ENCODE data around the gene PLA2G12B.
"Not testable (repeated sequence)": the region's sequence is repeated elsewhere in the genome, so short reads cannot be mapped to it uniquely, and the experiment has no call there.

The PLA2G12B gene

DNA sequence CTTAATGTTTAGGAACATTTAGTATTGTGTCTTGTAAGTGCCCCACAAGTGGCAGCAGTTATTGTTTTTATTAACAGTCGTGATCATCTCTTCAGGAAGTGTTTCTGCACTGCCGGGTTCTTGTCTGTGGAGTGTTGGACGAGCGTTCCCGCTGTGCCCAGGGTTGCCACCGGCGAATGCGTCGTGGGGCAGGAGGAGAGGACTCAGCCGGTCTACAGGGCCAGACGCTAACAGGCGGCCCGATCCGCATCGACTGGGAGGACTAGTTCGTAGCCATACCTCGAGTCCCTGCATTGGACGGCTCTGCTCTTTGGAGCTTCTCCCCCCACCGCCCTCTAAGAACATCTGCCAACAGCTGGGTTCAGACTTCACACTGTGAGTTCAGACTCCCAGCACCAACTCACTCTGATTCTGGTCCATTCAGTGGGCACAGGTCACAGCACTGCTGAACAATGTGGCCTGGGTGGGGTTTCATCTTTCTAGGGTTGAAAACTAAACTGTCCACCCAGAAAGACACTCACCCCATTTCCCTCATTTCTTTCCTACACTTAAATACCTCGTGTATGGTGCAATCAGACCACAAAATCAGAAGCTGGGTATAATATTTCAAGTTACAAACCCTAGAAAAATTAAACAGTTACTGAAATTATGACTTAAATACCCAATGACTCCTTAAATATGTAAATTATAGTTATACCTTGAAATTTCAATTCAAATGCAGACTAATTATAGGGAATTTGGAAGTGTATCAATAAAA lies 22.2 kb downstream of the PLA2G12B start:
- DNase-seq, result no peak

DNA sequence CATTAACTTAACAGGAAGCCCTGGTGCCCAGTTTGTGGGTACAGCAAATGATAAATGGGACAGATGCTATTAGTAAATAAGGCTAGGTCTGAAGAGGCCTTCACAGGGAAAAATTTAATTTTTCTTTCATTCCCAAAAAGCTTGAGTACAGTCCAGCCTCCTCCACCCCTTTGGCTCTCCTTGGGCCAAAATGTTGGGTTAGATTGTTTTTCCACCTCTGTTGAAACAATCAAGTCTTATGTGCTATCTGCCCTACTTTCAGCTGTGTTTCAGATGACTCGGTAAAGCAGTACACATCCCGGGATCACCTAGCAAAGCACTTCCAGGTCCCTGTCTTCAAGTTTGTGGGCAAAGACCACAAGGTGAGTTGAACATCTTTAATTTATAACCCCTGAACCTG lies 24.3 kb downstream of the PLA2G12B start:
- DNase-seq, result no peak

DNA sequence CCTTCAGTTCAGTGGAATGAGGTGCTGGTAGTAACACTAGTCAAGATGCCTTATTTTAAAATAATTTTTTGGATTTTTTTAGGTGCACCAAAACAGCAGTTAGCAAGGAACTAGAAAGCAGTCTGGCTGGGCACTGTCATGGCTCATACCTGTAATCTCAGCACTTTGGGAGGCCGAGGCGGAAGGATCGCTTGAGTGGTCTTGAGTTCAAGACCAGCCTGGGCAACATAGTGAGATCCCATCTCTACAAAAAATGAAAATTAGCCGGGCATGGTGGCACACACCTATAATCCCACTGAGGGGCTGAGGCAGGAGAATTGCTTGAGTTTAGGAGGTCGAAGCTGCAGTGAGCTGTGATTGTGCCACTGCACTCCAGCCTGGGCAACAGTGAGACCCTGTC lies 25.8 kb downstream of the PLA2G12B start:
- no peak for DNase-seq

DNA sequence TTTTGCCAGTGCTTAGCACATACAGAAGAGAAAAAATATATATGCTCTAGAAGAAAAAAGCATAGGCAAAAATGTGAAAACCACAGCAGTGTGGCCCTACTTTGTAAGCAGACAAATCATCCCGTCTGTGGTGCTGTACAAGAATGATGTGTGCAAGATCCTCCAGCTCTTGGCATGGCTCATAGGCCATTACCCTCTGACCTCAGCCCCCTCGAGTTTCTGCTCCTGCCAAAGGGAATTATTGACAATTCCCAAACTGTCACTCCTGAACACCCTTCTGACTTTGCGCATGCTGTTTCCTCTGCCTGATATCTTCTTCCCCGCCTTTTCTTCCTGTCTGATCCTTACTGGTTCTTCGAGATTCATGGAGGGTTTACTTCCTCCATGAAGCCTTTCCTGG lies 27.1 kb downstream of the PLA2G12B start:
- DNase-seq, result no peak

DNA sequence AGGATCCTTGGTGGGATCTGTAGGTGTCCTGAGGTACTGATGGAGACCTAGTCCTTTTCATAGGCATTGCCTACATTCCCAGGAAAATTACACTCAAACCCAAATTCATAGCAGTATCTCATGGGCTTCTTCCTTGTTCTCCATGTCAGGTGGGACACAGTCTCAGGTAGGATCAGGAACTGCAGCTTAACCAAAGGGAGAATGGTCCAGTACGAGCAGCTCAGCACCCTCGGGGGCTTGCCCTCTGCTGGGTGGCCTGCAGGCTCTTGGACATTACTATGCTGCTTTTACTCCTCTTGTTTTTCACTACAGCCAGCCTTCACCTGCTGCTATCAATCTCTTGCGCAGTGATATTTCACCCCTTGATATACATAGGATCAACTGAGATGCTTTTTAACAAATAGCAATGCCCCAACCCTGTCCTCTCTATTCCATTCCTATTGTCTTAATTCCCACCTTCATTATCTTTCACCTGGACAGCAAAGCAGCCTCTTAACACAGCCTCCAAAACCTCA lies 28.6 kb downstream of the PLA2G12B start:
- no peak for DNase-seq

DNA sequence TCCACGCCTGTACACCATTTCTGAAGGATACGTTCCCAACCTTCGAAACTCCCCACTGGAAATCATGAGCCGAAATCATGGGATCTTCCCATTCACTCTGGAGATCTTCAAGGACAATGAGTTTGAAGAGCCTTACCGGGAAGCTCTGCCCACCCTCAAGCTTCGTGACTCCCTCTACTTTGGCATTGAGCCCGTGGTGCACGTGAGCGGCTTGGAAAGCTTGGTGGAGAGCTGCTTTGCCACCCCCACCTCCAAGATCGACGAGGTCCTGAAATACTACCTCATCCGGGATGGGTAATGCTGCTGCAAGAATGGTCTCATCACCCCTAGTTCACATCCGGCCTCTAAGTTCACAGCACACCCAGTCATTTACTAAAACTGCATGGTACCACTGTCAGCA lies 30.3 kb downstream of the PLA2G12B start:
- DNase-seq, result no peak

DNA sequence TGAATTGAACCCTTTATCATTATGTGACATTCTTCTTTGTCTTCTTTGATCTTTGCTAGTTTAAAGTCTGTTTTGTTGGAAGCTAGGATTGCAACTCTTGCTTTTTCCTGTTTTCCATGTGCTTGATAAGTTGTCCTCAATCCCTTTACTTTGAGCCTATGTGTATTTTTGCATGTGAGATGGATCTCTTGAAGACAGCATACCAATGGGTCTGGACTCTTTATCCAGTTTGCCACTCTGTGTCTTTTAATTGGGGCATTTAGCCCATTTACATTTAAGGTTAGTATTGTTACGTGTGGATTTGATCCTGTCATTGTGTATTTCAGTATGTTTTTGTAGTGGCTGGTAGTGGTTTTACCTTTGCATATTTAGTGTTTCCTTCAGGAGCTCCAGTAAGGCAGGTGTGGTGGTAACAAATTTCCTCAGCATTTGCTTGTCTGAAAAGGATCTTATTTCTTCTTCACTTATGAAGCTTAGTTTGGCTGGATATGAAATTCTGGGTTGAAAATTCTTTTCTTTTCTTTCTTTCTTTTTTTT lies 33.4 kb downstream of the PLA2G12B start:
- DNase-seq, result not testable (repeated sequence)

DNA sequence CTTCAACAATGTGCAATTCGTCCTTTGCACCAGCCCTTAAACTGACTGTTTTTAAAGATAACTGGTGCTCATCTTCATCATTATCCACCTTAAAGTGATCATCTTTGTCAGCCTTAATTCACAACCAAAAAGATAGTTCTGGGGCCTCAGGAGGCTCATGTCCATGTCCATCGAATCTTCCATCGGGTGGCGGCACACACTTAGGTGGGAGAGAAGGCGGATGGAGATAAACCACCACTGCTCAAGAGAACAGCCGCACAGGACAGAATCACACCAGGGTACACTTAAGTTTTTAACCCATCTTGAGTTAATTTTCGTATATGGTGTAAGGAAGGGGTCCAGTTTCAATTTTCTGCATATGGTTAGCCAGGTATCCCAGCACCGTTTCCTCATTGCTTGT lies 36.3 kb downstream of the PLA2G12B start:
- no peak for DNase-seq

DNA sequence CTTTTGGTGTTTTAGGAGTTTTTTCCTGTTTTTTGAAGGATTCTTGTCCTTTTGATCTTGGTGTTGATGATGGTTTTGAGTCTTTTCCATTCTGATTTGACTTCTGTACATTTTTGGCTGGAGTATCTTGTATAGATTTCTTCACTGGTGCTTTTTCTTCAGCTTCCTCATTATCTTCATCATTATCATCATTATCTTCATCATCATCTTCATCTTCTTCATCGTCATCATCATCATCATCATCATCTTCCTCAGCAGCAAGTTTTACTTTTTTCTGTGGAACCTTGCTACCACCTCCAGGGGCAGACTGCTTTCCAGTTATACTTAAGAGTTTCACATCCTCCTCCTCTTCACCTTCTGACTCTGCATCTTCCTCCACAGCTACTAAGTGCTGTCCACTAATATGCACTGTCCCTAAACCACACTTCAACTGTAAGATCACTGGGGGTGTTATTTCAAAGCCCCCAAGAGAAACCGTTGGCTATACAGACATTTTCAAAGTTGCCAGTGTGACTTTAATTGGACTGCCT lies 36.7 kb downstream of the PLA2G12B start:
- DNase-seq, result not testable (repeated sequence)

DNA sequence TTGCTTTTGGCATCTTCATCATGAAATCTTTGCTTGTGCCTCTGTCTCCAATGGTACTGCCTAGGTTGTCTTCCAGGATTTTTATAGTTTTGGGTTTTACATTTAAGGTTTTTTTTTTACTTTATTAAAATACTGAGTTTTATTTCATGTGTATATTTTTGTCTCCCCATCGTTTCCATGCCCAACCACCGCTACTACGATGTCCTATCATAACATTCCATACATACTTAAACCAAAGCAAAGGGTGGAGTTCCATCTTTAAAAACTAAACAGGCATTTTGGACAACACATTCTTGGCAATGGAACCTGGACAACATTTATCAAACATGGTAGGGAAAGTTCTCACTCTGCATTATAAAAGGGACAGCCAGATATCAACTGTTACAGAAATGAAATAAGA lies 37.4 kb downstream of the PLA2G12B start:
- DNase-seq, result not testable (repeated sequence)

DNA sequence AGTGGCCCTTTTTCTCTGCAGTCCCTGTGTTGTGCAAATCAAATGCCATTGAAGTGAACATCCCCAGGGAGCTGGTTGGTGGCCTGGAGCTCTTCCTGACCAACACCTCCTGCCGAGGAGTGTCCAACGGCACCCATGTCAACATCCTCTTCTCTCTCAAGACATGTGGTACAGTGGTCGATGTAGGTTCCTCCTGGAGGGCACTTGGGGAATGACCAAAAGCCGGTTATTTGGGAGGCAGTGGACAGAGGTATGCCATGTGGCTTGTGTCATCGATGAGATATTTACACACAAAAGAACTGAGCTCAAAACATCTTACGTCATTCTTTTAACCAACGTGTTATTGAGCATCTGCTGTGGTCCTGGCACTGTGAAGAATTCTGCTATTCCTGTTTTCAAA lies 41.3 kb downstream of the PLA2G12B start:
- no peak for DNase-seq

DNA sequence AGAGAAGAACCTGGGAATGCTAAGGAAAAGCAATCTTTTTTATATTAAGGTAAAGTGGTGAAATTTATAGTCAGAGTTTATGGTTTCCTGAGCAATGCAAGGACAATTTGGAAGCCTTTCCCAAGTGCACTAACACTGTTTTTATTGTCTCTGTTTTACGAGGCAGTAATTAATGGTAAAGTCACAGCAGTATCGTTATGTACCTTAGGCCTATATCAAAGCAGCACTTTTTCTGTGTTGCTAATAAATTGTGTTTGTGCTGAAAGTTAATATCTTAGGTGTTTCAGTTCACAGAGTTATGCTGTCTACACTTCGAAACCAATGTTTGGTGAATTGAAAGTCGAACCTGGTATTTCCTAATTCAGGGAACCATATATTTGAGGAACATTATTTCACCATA lies 41.9 kb downstream of the PLA2G12B start:
- DNase-seq, result no peak

DNA sequence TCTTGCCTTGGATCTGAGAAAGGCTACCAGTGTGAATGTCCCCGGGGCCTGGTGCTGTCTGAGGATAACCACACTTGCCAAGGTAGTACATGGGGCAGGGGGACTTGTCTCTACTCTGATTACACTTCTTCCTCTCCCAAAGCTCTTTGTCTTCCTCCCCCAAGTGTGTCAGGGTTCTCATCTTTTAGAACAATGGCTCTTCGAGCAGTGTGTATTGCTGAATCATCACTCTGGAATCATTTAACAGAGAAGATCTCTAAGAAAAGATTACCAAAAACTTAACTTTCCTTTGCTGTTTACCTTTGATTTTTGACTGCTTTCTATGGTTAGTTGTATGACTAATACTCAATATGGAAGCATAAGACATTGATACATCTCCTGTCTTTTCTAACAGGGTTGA lies 42.8 kb downstream of the PLA2G12B start:
- no peak for DNase-seq

DNA sequence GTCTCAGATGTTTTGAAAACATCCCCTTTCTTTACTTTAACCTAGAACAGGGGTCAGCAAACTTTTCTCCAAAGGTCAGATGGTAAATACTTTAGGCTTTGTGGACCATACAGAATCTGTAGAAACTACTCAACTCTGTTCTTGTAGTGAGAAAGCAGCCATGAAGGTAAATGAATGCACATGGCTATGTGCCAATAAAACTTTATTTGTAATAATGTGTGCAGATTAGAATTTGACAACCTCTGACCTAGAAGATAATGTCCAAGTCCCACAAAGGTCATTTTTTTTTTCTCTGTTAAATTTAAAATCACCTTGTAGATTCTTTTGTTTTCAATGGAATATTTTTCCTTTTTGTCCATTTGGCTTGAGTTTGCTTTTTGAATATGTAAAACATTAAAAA lies 43.9 kb downstream of the PLA2G12B start:
- DNase-seq, result no peak

DNA sequence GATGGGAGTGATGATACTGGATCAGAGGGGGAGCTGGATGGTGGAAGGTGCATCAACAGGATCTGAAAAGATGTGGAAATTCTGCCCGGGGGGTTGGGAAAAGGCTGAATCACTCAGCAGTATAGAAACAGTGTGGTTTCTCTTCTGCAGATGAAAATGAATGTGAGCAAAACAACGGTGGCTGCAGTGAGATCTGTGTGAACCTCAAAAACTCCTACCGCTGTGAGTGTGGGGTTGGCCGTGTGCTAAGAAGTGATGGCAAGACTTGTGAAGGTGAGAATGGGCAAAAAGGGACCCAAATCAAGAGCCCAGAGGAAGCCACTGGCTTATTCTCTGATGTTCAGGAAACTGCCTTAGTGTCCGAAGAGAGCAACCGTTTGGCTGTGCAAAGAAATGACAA lies 48.2 kb downstream of the PLA2G12B start:
- no peak for DNase-seq

DNA sequence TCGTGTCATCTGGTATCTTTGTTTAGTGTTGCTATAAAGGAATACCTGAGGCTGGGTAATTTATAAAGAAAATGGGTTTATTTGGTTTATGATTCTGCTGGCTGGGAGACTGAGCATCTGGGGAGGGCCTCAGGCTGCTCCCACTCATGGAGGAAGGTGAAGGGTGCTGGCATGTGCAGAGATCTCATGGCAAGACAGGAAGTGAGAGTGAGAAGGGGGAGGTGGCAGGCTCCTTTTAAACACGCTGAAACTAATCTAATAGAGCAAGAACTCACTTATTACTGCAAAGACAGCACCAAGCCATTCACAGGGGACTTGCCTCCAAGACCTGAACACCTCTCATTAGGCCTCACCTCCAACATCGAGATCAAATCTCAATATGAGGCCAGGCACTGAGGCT lies 49.8 kb downstream of the PLA2G12B start:
- no peak for DNase-seq

DNA sequence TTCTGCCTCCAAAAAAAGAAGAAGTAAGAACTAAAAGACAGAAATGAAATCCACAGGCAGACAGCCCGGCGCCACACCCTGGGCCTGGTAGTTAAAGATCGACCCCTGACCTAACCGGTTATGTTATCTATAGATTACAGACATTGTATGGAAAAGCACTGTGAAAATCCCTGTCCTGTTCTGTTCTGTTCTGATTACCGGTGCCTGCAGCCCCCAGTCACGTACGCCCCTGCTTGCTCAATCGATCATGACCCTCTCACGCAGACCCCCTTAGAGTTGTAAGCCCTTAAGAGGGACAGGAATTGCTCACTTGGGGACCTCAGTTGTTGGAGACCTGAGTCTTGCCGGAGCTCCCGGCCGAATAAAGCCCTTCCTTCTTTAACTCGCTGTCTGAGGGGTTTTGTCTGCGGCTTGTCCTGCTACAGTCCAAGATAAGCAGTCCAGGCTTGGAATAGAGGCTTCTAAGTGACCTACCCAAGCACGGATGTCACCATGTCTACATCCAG lies 50.6 kb downstream of the PLA2G12B start:
- not testable (repeated sequence) for DNase-seq

DNA sequence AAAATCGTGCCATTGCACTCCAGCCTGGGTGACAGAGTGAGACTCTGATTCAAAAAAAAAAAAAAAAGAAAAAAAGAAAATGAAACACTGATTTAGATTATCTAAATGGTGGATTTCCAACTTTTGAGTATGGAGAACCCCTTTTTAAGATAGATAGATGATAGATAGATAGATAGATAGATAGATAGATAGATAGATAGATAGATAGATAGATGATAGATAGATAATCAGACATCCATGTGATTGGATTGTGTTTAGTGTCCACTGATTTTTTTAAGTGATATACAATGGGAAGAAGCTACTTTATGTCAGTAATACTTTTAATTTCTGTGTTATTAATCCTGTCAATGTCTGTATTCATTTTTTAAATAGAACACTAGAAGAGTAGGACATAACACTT lies 55.1 kb downstream of the PLA2G12B start:
- no peak for DNase-seq

DNA sequence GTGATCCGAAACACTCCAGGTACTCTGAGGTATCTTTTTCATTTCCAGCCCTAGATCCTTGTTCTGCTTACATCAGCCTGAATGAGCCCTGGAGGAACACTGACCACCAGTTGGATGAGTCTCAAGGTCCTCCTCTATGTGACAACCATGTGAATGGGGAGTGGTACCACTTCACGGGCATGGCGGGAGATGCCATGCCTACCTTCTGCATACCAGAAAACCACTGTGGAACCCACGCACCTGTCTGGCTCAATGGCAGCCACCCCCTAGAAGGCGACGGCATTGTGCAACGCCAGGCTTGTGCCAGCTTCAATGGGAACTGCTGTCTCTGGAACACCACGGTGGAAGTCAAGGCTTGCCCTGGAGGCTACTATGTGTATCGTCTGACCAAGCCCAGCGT lies 56.0 kb downstream of the PLA2G12B start:
- DNase-seq, result no peak

DNA sequence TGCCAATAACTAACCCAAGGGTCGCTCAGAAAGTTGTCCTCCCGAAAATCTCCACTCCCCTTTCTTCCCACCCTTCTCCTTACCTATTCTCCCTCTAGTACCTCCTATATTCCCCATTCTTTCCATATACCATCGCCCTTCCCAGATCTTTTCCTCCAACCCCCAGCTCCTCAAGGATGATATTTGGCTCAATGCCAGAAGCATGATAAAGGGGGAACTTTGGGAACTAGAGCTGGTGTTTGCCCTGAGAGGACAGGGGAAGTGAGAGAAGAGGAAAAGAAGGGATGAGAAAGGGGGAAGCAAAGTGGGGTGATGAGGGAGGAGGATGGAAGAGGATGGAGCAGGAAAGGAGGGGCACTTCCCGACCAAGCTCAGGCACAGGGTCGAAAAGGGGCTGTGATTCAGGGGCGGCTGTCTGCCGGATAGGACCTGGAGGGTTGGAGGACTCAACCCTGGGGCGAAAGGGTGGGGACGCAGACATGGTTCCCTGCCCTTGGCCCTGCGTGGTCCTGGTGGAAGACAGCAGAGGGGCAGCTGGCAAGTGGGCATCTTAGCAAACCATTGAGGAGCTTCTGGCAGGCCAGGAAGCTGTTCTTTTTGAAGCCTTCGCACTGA lies 59.3 kb downstream of the PLA2G12B start:
- no peak for DNase-seq

DNA sequence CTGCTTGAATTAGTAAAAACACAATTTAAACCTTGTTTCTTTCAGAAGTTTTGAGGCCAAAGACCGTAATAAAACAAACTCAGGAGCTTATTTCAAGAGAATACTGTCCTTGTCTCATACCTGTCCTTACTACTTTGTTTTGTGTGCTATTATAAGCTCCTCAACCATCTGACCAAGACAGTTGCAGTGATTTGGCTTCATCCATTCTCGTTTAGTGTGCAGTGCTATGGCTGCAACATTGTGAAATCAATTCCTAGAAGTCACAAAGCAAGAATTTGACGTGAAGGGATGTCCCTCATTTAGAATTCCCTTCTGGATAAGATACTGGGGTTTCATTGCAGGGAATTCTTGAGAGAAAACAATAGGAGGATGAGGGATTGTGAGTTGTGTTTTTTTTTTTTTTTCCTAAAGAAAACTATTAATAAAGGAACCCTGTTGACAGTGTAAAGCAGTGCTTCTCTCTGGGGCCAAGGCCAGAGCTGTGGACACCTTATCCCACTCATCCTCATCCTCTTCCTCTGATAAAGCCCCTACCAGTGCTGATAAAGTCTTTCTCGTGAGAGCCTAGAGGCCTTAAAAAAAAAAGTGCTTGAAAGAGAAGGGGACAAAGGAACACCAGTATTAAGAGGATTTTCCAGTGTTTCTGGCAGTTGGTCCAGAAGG lies 61.3 kb downstream of the PLA2G12B start, which contains the start of gene OIT3:
OIT3 (plus strand) TSS at position 604 of the 663 bp plus-strand sequence. CDS start 60 bp downstream, outside the sequence.
- no peak for DNase-seq

DNA sequence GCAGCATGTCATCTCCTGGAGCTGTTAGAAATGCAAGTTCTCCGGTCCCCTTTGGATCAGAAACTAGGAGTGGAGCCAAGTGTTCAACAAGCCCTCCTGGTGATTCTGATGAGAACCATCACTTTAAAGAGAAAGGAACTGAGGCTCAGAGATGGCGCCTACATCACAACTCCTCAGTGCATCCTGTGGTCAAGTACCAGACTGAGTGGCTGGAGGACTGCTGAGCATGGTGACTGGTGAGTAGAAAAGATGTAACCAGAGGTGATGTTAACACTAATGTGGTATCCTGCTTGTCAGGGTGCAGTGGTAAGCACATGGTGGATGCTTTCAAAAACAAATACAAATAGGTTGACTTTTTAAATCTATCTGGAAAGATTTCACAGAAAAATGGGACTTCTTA lies 64.5 kb downstream of the PLA2G12B start:
- DNase-seq, result no peak

DNA sequence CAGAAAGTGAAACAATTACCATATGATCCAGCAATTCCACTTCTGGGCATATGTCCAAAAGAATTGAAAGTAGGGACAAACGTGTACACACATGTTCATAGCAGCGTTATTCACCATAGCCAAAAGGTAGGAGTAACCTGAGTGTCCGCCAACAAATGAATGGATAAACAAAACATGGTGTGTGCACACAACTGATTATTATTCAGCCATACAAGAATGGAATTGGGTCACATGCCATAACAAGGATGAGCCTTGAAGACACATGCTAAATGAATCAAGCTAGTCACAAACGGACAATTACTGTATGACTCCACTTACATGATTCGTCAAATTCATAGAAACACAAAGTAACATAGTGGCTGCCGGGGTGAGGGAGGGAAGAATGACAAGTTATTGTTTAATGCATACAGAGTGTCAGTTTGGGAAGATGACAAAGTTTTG lies 65.2 kb downstream of the PLA2G12B start:
- no peak for DNase-seq
